K562 (cell line): ENCODE measurements around the gene PDLIM4.

Experiments
- CEBPB ChIP-seq: fragments of 450-650 bp; IDR thresholded peaks from 2 replicates; pipeline ENCODE4 v1.6.1; 2016; ENCODE audit warnings: missing genetic modification characterization, missing compliant biosample characterization
- EP300 ChIP-seq: IDR thresholded peaks from 2 replicates; pipeline ENCODE4 v1.6.1; 2012; ENCODE audit warnings: low read length, improper control_type of control experiment
- SMARCC2 ChIP-seq: fragments of 450-650 bp; IDR thresholded peaks from 2 replicates; pipeline ENCODE4 v1.6.1; 2017; ENCODE audit warnings: antibody characterized with exemption, moderate library complexity, mild to moderate bottlenecking, low read depth
- TF ChIP-seq, protein P1 (sequence below), 3 experiments: IDR thresholded peaks in 2 of 3; conservative IDR thresholded peaks in 1 of 3; 2 replicates each; pipeline ENCODE4 v1.5.1; 2011 to 2012; ENCODE audit warnings: low read length in 3 of 3, mild to moderate bottlenecking in 3 of 3, control low read depth in 2 of 3, improper control_type of control experiment in 1 of 3, inconsistent platforms in 1 of 3, low read depth in 1 of 3, mixed read lengths in 1 of 3, moderate library complexity in 1 of 3; ENCODE audit not compliant: insufficient read depth in 2 of 3

DNA sequence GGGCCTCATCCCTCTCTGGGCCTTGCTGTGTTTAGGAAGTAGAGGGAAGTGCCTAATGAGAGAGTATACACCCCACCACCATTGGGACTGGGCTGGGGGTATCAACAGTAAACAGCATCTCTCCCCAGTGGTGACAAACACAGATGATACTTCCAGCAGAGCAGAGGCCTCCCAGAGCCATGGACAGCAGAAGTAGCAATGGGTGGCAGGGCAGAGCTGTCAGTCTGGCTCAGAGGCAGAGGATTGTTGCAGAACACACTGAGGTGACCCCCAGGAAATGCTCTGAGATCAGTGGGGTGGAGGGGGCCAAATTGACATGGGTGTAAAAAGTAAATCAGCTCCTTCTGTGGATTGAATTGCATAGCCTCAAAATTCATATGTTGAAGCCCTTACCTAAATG is 17.7 kb upstream of the PDLIM4 start:
- TF ChIP-seq SMARCC2 = no peak
- no peak for TF ChIP-seq CEBPB (tag)
- TF ChIP-seq, protein P1, sequence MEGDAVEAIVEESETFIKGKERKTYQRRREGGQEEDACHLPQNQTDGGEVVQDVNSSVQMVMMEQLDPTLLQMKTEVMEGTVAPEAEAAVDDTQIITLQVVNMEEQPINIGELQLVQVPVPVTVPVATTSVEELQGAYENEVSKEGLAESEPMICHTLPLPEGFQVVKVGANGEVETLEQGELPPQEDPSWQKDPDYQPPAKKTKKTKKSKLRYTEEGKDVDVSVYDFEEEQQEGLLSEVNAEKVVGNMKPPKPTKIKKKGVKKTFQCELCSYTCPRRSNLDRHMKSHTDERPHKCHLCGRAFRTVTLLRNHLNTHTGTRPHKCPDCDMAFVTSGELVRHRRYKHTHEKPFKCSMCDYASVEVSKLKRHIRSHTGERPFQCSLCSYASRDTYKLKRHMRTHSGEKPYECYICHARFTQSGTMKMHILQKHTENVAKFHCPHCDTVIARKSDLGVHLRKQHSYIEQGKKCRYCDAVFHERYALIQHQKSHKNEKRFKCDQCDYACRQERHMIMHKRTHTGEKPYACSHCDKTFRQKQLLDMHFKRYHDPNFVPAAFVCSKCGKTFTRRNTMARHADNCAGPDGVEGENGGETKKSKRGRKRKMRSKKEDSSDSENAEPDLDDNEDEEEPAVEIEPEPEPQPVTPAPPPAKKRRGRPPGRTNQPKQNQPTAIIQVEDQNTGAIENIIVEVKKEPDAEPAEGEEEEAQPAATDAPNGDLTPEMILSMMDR (IDR thresholded peaks at IDR 0.05 in 2 of 3, conservative IDR thresholded peaks at IDR 0.05 in 1 of 3; ENCODE audit: insufficient read depth in 2 of 3, low read depth in 1 of 3, low read length in 3 of 3) = no peak
- TF ChIP-seq EP300 = no peak
